Activated CD8-positive, alpha-beta memory T cell treated with anti-CD3 and anti-CD28 coated beads, Interleukin-2, amount 50 U/mL, for 48 hours (primary cell): ENCODE data around the gene CHIT1.
A peak's percentile ranks its signal among the peaks of the same experiment; 100 is the strongest.

Source experiments
- DNase-seq: peaks from one replicate; pipeline ENCODE4 v3.0.0-alpha.2; 2020

Gene CHIT1

DNA sequence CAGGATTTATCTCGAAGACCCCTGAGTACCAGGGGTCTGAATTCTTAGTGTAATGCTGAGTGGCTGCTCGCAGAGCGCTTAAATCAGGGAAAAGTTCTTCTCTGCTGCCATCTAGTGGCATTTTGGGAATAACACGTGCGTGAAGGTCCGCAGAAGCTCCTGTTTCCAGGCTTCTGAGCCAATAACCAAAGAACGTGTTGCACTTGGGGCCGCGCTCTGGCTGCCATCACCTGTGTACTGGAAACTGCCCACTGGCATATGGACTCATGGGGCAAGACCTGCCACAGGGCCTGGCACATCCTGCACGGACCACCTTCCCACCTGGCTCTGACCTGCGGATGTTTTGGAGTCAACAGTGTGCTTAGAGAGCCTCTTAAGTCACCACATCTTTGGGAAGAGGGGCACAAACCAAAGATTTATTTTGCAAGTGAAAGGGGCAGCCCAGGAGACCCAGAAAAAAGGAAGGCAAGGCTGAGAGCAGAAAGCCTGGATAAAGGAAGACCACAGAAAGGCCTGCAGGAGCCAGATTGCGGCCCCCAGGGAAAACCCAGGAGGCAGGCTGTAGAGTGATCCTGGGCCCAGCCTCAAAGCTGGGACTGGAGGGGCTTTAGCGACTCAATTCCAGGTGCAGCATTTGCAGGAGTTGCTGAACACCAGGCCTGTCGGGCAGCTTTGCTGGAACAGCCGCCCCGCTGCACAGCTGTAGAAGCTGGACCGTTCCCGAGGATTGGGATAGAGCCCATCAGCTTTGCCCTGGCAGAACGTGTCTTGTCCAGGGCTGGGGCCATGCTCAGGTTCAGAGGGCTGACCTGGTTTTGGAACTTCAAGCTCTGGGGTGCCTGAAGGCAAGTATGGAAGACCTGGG, 13.0 kb downstream of the CHIT1 start:
- DNase-seq = peak; percentile 67

DNA sequence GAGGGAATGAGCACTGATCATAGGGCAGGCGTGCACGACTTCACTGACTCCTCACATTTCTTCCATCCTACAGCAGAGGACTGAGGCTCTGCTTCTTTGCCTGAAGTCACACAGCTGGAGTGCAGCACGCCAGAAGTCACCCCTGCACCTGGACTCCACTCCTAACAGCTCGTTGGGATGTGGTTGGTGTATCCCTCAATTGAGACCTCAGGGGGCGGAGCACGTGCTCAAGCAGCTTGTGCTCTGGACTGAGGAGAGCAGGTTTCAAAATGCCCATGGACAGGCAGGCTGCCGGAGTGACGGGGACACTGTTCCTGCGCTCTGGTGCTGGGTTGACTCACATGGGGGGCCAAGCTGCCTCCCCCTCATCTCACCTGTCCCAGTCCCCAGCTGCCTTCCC, 13.9 kb downstream of the CHIT1 start:
- no peak for DNase-seq

DNA sequence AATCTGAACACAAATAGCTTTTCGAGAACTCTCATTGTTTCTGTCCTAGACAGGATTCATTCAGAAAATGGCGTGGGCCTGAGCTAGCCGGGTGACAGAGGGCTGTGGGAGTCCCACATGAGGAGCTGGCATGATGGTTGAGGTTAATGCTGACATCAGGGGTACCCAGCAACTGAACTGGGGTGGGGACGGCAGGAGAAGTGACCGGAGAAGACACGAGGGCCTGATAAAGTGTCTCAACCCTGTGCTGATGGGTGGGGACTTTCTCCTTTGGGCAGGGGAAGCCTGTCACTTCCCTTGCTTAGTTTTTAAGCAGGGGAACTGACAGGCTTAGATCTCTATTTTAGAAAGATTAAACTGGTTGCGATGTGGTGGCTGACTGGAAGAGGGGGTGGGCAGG, 14.6 kb downstream of the CHIT1 start:
- DNase-seq = no peak

DNA sequence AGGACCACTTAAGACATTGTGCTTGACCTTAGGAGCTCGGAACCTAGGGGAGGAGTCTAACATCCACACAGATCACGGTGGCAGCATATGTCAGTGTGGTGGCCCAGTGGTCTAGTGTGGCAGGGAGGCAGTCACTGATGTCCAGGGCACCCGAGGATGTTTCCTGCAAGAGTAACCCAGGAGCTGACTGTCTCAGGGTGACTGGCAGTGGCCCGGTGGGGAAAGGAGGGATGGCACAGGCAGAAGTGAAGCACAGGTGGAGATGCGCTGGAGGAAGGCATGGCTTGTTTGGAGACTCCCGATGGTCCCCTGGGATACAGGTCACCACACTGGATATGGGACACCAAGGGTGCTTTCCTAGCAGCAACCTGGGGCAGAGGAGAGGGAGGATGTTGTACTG, 16.3 kb downstream of the CHIT1 start:
- no peak for DNase-seq

DNA sequence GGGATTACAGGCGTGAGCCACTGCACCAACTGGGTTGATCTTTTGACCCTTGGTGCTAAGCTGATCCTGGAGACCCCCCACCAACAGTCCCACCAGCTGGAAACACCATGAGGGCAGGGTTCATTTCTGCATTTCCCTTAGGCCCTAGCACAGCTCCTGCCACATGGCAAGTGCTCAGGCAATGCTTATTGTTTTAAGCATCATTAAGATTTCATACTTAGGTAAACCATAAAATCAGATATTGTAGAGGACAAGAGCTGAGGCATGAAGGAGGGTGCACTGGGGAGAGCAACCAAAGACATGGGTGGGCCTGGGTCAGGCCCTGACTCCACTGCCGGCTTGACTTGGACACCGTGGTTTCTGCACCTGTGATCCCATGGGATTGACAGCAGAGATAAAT, 17.7 kb downstream of the CHIT1 start:
- DNase-seq = no peak

DNA sequence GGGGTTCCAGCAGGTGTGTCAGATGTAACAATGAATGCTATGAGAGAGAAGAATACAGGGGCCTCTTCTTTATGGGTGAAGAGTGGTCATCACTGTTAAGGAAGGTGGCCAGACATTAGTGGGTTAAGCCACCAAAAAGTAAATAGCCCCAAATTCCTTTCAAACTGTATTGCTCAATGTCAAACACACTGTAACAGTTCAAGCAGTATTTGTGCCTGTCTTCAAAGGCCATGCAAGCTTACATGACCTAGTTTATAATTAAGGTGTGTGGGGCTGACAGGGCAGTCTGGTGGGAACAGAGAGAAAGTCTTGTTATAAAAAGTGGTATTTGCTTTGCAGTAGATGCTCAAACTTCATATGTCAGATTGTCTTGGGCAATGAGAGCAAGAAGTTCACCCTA, 18.5 kb downstream of the CHIT1 start:
- DNase-seq = no peak

DNA sequence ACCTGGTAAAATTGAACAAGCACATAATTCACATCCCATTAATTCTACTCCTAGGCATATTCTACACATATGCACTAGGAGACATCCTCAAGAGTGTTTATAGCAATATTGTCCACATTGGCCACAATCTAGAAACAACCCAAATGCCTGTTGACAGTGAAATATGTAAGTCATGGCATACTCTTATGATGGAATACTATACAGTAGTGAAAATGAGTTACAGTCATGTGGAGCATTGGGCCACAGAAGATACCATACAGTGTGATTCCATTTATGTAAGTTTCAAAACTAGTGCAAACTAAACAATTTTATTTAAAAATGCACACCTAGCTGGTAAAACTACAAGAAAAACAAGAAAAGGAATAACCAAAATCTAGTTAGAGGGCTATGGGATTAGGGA, 19.1 kb downstream of the CHIT1 start:
- no peak for DNase-seq

DNA sequence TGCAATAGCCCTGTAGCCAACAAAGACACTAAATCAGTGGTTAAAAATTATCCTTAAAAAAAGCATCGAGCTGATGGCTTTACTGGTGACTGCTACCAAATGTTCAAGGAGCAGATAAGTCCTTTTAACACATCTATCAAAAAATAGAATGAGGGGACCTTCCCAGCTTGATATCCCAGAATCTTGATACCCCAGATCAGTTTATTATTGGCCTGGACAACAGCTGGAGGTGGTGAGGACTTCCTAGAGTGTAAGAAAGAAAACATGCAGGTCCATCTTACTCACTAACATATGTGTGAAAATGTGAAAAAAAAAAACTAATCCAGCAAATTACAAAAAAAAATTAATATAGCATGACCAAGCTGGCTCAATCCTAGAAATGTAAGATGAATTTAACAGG, 21.3 kb downstream of the CHIT1 start:
- no peak for DNase-seq

DNA sequence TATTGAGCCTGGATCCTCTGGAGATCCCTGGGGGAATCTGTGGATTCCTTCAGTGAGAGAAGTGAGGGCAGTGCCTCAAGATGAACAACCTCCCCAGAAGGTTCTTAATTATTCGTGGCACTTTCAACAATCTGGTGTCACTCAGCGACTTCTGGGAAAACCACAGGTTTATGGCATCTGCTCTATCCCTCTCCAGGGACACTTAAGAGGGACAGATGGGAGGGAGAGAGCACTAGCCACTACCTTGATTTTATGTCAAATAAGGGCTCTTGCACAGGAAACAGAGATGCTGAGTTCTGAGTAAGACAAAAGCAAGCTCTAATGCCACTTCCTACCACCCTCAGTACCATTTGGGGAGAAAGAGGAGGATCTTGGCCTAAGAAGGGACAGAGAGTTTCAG, 21.7 kb downstream of the CHIT1 start:
- no peak for DNase-seq

DNA sequence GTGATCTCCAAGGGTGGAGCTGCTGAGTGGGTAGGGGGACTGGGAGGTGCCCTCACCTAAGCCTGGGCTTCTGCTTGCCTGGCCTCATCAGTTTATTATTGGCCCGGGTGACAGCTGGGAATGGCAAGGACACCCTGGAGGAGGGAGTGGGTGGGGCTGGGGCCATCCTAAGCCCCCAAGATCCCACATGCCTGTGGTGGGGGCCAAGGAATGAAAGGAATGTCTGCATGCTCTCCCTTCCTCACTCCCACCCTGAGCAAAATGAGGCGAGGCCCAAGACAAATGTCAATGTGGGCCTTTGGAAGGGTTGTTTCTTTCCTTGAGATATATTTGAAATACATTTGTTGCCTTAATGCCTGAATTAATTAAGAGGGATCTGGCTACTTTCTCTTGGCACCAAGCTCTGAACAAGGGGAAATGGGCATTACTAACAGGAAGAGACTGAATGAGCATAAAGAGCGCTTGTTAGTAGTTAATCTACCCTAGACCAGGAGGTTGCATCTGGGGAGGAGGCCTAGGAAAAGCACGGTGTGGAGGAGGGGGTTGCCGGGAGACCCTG, 23.3 kb downstream of the CHIT1 start:
- no peak for DNase-seq

DNA sequence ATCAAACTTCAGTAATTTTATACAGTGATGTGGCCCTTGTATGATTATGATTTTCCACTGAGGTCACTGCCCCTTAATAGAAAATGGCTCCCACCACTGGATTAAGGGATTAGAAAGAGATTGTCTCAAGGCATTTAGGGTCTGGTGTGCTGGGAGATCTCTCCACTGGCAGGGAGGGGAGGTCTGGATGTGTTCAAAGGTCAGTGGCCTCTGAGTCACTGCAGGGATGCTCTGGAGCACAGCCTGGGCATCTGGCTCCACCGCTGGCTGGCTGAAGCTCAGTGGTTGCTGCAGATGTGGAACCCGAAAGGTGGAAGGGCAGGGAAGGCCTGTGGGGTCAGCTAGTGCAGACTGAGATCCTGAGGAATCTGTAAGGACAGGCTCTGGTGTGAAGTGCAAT, 24.7 kb downstream of the CHIT1 start:
- no peak for DNase-seq

DNA sequence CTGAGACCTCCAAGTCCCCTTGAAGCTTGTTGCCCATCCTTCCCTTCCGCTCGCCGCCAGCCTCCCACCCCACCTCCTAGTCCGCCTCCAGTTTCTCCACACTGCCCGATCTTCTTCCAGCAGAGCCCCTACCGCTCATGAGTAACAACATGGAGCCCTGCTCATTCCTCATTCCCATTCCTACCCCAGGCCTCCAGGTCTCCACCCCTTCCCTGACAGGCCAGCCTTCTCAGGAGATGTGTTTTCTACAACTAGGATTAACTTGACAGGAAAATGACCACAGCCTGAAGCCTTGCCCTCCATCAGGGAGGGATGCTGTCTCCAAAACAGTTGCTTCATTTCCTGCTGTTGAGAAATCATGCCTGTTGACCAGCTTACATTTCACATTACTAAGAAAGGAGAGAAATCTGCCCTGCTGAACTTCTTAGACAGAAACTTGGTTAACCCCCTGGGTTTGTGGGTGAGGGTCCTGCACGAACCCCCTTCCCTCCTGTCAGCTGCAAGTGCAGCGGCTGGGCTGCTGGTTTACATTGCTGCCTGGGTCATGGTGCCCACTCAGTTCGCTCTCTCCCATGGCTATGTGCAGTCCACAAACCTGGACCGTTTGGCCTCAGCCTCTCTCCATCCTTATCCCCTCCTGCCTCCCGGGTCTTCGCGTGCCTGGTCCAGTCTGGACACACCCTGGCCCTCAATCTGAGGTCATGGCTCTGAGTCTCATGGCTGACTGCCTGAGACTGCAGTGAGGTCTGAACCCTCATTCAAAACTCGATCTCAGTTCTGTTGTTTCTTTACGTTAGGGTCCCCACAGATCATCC, 26.8 kb downstream of the CHIT1 start:
- no peak for DNase-seq

DNA sequence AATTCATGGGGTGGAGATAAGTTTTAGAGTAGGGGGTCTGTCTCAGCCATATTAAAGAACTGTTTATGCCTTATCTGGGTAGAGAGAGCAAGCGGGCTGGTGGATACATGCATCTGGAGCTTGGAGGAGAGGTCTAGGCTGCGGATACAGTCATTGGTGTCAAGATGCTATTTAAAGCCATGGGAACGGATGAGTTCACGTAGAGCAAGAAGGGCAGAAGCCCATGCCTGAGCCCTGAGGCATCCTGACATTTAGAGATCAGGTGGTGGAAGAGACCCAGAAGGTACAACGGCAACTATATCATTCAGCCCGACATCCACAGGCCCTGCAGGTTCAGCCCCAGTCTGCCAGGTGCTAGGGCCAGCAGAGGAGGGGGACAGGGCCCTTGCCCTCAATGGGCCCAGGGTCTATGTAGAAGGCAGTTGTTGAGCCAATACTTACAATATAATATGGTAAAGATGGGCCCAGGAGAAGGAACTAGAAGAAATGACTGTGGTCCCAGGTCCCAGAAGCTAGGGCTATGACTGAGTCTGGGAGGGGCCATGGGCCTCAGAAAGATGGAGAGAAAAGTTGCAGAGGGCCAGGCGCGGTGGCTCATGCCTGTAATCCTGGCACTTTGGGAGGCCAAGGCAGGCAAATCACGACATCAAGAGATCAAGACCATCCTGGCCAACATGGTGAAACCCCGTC, 27.8 kb downstream of the CHIT1 start:
- DNase-seq = no peak

DNA sequence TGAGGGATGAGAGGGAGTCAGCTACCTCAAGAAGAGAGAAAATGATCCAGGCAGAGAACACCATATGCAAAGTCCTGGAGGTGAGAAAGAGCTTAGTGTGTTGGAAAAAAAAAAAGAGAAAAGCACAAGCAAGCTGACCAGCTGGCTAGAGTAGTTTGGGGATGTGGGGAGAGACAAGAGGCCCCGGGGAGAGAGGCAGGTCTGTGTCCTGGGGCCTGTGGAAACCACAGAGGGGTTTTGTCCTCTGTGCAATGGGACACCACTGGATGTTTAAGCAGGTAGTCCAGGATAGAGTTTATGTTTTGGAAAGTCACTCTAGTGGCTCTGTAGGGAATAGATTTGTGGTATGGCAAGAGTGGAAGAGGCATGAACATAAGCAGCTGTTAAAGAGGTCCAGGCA, 28.6 kb downstream of the CHIT1 start:
- no peak for DNase-seq

DNA sequence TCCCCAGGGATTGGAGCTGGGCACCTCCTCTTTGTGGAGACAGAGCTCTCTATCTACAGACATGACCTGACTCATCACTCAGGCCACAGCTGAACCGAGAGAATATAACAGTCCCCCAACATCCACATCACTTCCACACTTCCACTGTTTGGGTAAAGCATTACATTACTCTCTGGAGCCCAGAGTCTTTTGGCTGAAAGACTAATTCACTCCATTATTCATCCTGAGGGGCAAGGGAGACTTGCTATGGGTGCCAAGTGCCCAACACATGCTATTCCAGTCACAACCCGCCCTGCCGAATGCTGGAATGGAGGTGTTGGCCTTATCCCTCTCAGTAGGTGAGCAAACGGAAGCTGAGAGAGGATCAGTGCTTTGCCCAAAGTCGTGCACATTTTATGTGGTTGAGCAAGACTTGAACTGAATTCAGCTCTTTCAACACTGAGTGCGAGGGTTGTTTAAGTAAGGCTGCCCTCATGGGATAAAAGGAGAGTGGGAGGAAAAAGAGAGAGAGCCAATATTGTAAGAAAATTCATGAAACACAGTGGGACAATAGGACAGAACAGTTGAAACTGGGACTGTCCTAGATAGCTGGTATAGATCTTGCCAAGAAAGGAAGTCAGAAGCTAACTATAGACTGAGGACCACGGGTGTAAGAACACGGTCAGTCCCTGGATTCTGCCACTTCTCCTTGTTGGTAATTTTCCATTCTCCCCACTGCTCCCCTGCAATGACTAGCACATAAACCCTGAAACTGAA, 29.5 kb downstream of the CHIT1 start:
- no peak for DNase-seq

DNA sequence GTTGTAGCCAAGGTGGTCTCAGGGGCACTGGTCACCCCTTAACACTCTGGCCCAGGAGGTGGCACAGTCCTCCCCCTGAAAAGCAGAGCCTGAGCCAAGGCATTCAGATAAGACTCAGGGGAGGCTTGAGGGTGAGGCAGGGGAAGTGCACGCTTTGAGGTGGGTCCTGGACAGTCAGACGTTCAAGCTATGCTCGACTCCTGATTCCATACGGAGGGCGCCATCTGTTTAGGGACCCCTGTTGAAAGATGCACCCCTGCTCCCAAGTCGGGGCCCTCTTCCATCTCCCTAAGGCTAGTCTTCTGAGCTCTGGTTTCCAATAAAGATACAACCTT, 30.0 kb downstream of the CHIT1 start:
- DNase-seq = no peak

DNA sequence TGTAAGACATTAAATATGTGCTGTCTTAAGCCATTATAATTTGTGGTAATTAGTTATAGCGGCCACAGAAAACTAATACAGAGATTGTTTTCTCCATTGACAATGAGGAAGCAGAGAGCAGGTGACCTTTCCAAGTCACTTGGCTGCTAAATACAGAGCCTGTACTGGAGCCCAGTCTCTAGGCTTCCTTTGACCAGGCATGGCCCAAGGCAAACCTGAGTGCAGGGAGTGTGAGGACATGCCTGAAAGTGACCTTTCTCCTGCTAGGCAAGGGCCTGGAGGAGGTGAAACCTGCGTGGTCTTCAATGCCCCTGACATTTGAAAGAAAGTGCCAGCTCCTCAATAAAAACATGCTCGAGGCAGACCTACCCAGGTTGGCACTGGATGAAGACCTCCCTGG, 30.5 kb downstream of the CHIT1 start:
- DNase-seq = no peak

DNA sequence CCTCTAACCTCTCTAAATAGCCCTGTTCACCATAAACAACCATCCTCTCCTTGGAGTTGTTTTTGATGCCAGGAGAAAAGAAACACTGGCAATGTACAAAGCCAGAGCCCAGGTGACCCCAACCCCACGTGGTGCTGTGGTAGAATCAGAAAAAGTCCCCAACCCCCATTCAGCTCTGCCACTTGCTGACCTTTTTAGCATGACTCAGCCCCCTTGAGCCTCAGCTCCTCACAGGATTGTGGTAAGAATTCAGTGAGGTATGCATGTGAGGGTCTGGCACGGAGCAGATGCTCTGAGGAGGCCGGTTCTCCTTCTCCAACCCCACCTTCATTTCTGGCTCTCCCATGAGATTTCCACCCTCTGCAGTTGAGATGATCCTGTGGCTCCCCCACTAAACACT, 31.8 kb downstream of the CHIT1 start:
- DNase-seq = no peak

DNA sequence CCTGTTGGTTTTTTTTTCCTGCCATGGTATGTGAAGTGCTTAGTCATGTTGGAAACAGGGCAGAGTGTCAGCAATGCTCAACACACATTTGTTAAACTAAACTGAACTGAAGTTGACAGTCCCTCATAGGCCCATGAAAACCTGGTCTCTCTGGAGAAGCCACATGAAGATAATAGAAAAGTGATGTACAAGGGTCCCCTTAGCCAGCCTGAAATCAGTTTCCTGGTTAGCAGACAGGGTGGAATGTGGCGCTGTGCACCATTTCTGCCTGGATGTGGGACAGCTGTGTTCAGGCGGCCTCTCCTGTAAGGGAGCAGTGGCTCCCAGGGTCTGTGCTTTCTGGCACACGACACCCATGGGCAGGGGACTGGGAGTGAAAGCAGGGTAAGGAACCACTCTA, 33.1 kb downstream of the CHIT1 start:
- DNase-seq = no peak

DNA sequence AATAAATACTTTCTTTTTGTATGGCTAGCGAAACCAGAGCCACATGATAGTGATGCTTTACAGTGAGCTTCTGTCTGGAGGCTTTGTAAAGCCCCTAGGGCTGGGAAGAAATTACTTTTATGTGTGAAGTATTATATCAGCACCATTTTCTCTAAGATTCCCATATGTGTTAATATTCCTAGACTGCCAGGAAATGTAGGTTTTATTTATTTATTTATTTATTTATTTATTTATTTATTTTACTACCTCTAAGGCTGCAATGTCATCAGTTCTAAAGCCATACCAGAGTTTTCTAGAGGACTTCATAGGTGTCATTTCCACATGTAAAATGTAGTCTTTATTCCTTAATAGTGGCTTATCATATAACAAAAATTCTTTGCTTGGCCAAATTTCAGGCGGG, 38.5 kb downstream of the CHIT1 start:
- DNase-seq = no peak

DNA sequence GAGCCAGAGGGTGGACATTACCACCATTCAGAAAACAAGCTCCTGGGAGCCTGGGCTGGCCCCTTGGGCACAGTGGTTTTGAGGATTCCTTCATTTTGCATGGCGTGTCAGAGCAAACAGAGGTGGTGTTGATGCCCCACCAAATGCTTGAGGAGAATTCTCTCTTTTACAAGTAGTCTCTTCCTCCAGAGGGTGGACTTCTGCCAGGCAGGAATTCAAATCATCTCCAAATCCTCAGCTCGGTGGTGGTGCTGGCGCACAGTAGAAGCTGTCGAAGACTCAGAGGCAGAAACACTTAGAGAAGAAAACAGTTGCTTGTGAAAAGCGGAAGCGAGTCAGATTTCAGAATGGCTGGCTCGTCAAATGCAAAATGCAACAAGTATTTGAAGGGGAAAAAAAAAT, 39.5 kb downstream of the CHIT1 start:
- DNase-seq = no peak

DNA sequence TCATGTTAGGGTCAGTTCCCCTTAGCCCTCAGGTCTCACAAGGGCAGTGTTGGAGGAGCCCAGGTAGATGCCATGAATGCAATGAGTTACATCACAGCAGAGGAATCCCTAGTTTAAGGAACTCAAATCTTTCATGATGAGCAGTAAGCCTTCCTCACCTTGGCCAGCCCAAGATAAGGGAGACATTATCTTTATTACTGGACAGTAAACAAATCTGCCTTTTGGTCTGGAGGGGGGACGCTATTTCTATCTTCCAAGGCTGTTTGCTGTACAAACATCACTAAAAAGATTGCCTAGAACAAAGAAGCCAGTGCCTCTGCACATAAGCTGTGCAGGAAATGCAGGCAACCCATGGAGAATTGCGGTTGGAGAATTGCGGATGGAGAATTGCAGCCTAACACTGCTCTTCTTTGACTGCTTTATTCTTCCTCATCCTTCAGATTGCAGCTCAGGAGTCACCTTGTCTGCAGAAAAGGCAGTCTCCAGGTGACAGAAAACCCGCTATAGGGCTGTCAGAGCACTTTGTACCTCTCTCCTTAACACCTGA, 40.7 kb downstream of the CHIT1 start:
- no peak for DNase-seq
